Measurements from ENCODE around the gene HIF1AN.

Gene HIF1AN

DNA sequence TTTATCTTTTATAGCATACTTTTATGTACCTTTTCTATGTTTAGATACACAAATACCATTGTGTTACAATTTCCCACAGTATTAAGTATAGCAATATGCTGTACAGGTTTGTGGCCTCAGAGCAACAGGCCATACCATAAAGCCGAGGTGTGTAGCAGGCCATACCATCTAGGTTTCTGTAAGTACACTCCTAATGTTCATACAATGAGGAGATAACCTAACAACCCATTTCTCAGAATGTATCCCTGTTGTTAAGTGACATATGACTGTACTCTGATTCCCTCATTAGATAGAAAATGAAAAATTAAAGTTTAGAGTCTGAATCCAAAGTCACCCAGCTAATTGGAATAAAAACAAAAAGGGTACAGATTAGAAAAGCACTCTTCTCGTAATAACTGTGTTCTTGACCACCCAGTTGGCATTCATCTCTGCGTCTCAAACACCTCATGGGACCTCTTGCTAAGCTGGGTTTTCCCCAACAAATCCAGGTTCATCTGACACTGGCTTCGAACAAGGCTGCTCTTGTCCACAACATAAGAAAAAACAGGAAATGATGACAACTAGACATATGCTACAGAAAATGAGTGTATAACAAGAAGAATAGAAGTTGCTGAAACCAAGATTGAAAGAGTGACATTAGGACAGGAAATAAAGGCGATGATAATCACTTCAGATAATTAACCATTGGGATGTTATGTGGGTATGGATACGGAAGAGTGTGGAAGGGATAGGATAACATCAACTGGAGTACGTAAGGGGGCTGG, 7.4 kb upstream of the HIF1AN start:
- DNase-seq (ENCODE audit: low read depth in 1 of 2, low spot score in 1 of 2), result no peak
- no peak for TF ChIP-seq JUND (IDR thresholded peaks at IDR 0.05; ENCODE audit: low read depth)
- in situ Hi-C loops (cut with HindIII; ENCODE audit: low pct_unique_long_range_greater_than_20kb, low sequenced_read_pairs), result no loop called here

DNA sequence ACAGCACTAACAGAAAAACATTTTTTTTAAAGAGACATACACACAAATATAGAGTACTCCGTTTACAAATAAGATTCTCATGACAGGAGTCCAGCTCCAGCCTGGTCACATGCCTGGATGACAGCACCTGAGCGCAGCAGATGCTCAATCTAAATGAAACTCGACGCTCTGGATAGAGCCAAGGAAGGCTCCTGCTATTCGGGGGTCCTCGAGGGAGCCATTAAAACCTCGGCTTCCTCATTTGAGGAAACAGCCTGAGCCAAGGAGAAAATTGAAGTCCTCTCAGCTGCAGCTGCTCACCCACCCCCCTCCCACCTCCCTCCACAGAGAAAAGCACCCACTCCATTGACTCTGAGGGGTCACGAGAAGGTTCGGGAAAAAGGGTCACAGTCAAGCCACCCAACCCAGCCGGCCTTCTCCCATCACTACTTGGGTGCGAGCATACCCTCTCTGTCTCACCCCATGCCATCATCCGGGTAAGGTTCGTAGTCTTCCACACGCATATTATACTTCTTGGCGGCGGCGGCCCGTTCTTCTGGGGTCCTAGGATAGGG, 6.7 kb upstream of the HIF1AN start:
- TF ChIP-seq JUND (IDR thresholded peaks at IDR 0.05; ENCODE audit: low read depth), result no peak
- no peak for DNase-seq (ENCODE audit: low read depth in 1 of 2, low spot score in 1 of 2)
- in situ Hi-C loops (cut with HindIII; ENCODE audit: low pct_unique_long_range_greater_than_20kb, low sequenced_read_pairs), result no loop called here

GRCh38 chr10:100529475-100530298, 6.1 kb upstream of the HIF1AN start, which contains the start of gene NDUFB8:
TSS of gene NDUFB8 (minus strand) at chr10:100529871. CDS start at chr10:100529851, 20 bp downstream.
- in situ Hi-C loops (cut with HindIII; ENCODE audit: low pct_unique_long_range_greater_than_20kb, low sequenced_read_pairs), result no loop called here
- no peak for TF ChIP-seq JUND (IDR thresholded peaks at IDR 0.05; ENCODE audit: low read depth)
- peak; percentile 87 to 94 for DNase-seq (ENCODE audit: low read depth in 1 of 2, low spot score in 1 of 2)

- no peak for TF ChIP-seq JUND (IDR thresholded peaks at IDR 0.05; ENCODE audit: low read depth)
- DNase-seq (ENCODE audit: low read depth in 1 of 2, low spot score in 1 of 2), result no peak
- in situ Hi-C loops (cut with HindIII; ENCODE audit: low pct_unique_long_range_greater_than_20kb, low sequenced_read_pairs), result no loop called here
Observed at GRCh38 chr10:100531761-100532160, 4.0 kb upstream of the HIF1AN start.

DNA sequence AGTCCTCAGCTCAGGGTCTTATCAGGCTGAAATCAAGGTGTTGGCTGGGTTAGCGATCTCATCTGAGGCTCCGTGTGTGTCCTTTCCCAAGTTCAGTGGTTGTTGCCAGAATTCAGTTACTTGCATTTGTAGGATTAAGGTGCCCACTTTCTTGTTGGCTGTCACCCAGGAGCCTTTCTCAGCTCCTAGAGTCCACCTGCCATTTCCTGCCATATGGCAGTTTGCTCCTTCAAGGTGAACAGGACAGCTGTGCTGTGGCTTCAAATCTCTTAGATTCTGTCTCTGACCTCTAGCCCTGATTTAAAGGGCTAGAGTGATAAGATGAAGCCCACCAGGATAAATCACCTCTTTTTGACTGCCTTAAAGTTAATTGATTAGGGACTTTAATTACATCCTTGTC, 1.0 kb upstream of the HIF1AN start:
- TF ChIP-seq JUND (IDR thresholded peaks at IDR 0.05; ENCODE audit: low read depth), result no peak
- in situ Hi-C loops (cut with HindIII; ENCODE audit: low pct_unique_long_range_greater_than_20kb, low sequenced_read_pairs), result no loop called here
- no peak for DNase-seq (ENCODE audit: low read depth in 1 of 2, low spot score in 1 of 2)

GRCh38 chr10:100535338-100535714, 417 bp upstream of the HIF1AN start:
- DNase-seq (ENCODE audit: low read depth in 1 of 2, low spot score in 1 of 2), result no peak
- in situ Hi-C loops (cut with HindIII; ENCODE audit: low pct_unique_long_range_greater_than_20kb, low sequenced_read_pairs), result no loop called here
- TF ChIP-seq JUND (IDR thresholded peaks at IDR 0.05; ENCODE audit: low read depth), result no peak

DNA sequence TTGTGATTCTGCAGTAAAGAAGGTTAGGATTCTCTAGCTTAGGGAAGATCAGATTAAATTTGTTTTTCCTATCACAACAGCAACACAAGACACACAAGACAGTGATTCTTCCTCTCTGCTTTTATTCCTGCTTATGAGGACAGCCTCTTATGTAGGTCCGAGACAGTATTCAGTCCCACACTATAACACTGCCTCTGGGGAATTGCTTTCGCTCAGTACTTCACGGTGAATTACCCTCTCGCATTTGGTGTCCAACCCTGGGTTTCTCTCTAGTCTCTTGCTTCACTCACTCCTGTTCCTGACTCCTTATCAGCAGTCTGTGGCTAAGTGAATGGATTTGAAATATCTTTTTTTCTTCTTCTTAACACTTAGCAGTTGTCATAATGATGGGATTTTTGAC, 1.7 kb downstream of the HIF1AN start:
- in situ Hi-C loops (cut with HindIII; ENCODE audit: low pct_unique_long_range_greater_than_20kb, low sequenced_read_pairs), result no loop called here
- no peak for DNase-seq (ENCODE audit: low read depth in 1 of 2, low spot score in 1 of 2)
- TF ChIP-seq JUND (IDR thresholded peaks at IDR 0.05; ENCODE audit: low read depth), result no peak

DNA sequence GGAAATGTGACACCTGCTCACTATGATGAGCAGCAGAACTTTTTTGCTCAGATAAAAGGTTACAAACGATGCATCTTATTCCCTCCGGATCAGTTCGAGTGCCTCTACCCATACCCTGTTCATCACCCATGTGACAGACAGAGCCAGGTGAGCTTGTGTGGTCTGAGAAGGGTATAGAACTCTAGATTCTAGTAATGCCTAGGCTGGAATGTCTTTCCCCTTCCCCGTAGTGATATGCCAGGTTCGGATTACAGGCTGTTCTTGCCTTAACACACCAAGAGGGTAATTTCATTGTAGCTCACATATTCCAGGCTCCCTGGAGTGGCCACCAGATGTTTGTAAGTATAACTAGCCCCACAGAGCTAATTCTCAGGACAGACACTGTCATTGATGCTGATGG, 9.2 kb downstream of the HIF1AN start:
- in situ Hi-C loops (cut with HindIII; ENCODE audit: low pct_unique_long_range_greater_than_20kb, low sequenced_read_pairs), result no loop called here
- no peak for TF ChIP-seq JUND (IDR thresholded peaks at IDR 0.05; ENCODE audit: low read depth)
- no peak for DNase-seq (ENCODE audit: low read depth in 1 of 2, low spot score in 1 of 2)

GRCh38 chr10:100551196-100551595, 15.5 kb downstream of the HIF1AN start:
- no peak for TF ChIP-seq JUND (IDR thresholded peaks at IDR 0.05; ENCODE audit: low read depth)
- no peak for DNase-seq (ENCODE audit: low read depth in 1 of 2, low spot score in 1 of 2)
- in situ Hi-C loops (cut with HindIII; ENCODE audit: low pct_unique_long_range_greater_than_20kb, low sequenced_read_pairs), result no loop called here

- in situ Hi-C loops (cut with HindIII; ENCODE audit: low pct_unique_long_range_greater_than_20kb, low sequenced_read_pairs), result no loop called here
Observed at GRCh38 chr10:100551738-100552137, 16.0 kb downstream of the HIF1AN start.

GRCh38 chr10:100553929-100554328, 18.2 kb downstream of the HIF1AN start:
- in situ Hi-C loops (cut with HindIII; ENCODE audit: low pct_unique_long_range_greater_than_20kb, low sequenced_read_pairs), result no loop called here

More at GRCh38 chr10:100551738-100552137, 16.0 kb downstream of the HIF1AN start:
- no peak for TF ChIP-seq JUND (IDR thresholded peaks at IDR 0.05; ENCODE audit: low read depth)
- no peak for DNase-seq (ENCODE audit: low read depth in 1 of 2, low spot score in 1 of 2)

DNA sequence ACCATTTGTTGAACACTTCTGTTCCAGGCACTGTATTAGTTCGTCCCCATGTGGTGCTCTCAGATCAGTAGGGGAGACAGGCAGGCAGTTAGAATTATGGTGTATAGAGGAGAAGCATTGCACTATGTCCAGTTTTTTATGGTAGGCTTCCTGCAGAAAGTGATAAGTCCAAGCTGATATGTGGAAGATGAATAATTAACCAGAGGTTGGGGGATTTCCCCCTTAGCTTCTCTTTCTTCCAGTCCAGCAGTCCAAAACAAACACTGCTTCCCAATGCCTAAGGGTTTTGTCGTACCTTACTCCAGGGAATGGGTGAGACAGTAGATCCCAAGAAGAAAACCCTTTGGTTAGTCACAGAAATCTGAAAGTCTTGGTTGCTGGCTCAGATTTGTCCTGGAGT, 19.2 kb downstream of the HIF1AN start:
- no peak for TF ChIP-seq JUND (IDR thresholded peaks at IDR 0.05; ENCODE audit: low read depth)
- in situ Hi-C loops (cut with HindIII; ENCODE audit: low pct_unique_long_range_greater_than_20kb, low sequenced_read_pairs), result no loop called here
- DNase-seq (ENCODE audit: low read depth in 1 of 2, low spot score in 1 of 2), result no peak

More at GRCh38 chr10:100553929-100554328, 18.2 kb downstream of the HIF1AN start:
- DNase-seq (ENCODE audit: low read depth in 1 of 2, low spot score in 1 of 2), result no peak
- TF ChIP-seq JUND (IDR thresholded peaks at IDR 0.05; ENCODE audit: low read depth), result no peak

DNA sequence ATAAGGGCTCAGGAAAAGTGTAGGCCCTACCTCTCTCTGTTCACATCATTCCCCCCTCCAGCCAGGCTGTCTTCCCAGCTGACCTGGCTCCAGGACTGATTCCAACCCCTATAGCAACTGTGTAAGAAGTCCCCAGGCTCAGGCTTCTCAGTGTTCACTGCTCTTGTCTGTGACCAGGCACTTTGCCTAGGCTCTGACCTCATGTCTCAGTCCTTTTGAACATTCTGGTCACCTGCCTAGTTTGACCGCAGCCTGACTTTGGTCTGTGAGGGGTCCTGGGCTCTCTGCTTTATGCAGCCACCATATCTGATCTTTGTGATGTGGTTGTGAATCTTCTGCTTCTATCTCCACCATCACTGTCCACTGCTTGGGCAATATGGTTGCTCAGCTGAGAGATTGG, 24.5 kb downstream of the HIF1AN start:
- in situ Hi-C loops (cut with HindIII; ENCODE audit: low pct_unique_long_range_greater_than_20kb, low sequenced_read_pairs), result no loop called here
- TF ChIP-seq JUND (IDR thresholded peaks at IDR 0.05; ENCODE audit: low read depth), result no peak
- no peak for DNase-seq (ENCODE audit: low read depth in 1 of 2, low spot score in 1 of 2)

Data from T47D (cell line).